GM19328 (cell line): ENCODE measurements around the gene DCLK2.
A peak's percentile ranks its signal among the peaks of the same experiment; 100 is the strongest.

Source experiments
- ATAC-seq: cut with Tn5 transposase; IDR thresholded peaks from one replicate; pipeline ENCODE4 v1.9.1; 2021; ENCODE audit warnings: mild to moderate bottlenecking, moderate library complexity; ENCODE audit not compliant: unreplicated experiment

The DCLK2 gene

GRCh38 chr4:150115851-150116250 is 37.6 kb downstream of the DCLK2 start:
- no peak for ATAC-seq

DNA sequence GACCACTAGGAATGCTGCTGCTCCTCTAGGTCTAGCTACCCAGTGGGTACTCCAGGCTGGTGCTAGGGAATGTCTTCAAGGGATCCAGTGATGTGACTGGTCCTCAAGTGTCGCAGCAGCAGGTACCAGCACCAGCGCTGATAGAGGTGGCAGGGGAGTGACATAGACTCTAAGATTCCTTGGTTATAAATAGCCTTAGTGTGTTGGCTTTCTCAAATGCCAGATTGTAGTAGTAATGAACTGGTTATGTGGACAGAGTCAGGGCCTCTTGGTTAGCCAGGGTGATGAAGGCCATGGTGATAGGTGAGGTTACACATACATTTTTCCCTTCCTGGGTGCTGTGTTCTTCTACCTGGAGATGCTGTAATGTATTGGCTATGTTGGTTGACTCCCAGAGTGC is 38.3 kb downstream of the DCLK2 start:
- ATAC-seq: no peak

- no peak for ATAC-seq
Observed at GRCh38 chr4:150117094-150117493, 38.8 kb downstream of the DCLK2 start.

GRCh38 chr4:150117629-150118028 is 39.4 kb downstream of the DCLK2 start:
- no peak for ATAC-seq

GRCh38 chr4:150119492-150119891 is 41.2 kb downstream of the DCLK2 start:
- ATAC-seq: no peak

GRCh38 chr4:150123087-150123486 is 44.8 kb downstream of the DCLK2 start:
- ATAC-seq: no peak

- ATAC-seq: no peak
Observed at GRCh38 chr4:150123796-150124677, 45.8 kb downstream of the DCLK2 start.

DNA sequence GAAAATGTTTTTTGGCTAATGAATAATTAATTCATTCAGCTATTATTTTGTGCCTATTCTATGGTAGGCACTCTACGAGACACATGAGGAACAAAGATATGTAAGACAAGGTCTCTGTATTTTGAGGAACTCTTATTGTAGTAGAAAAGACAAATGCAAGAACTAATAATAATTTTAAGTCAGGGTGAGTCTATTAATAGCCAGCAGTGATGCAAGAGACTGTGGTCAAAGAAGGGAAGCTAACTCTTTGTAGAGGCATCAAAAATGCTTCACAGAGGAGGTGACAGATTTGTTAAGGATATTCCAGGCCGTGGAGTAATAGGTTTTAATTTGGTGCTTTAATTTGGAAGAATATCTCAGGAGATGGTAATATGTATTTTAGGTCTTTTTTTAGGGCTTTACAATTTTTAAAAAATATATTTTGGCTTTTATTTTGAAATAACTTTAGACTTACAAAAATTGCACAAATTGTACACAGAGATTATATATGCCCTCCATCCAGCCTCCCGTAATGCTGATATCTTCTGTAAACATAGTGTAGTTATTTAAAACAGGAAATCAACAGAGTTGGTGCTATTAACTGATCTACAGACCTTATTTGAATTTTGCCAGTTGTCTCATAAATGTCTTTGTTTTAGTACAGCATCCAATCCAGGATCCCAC is 48.1 kb downstream of the DCLK2 start:
- no peak for ATAC-seq

DNA sequence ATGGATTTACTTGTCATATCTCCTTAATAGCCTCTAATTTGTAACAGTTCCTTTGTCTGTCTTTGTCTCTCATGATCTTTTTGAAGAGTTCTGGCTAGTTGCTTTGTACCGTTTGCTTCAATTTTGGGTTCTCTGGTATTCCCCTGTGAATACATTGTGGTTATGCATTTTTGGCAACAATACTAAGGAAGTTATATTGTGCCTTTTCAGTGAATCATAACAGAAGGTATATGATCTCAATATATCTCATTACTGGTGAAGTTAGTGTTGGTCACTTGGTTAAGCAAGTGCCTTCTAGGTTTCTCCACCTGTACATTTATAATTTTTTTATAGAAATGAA is 48.6 kb downstream of the DCLK2 start:
- ATAC-seq: peak; percentile 59

DNA sequence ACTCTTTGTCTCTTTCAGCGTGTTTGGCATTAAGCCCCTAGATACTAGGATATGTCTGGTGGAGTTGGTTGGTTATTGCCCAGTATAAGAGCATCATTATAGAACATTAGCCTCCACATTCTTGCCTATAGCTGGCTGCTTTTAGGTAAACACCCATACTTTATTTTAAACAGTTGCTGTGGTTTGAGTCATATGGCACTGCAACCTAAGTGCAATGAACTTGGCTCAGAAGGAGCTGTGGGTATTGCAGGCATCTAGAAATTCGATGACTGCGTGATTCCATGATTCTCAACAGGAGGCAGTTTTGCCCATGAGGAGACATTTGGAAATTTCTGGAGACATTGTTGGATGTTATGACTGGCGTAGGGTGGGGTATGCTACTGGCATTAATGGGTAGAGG is 49.5 kb downstream of the DCLK2 start:
- no peak for ATAC-seq

DNA sequence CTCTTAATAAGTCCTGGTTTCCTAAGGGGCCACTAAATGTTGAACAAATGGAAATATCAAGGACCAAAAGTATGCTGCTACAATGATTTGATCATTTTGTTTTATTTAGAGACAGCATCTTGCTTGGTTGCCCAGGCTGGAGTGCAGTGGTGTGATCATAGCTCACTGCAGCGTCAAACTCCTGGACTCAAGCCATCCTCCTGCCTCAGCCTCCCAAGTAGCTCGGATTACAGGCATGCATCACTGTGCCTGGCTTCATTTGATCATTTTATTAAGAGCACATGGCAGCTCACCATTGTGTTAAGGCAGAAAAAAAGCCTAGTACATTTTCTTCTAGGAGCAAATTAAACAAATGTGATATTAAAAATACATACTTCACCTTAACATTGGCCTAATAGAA is 52.7 kb downstream of the DCLK2 start:
- ATAC-seq: no peak

- no peak for ATAC-seq
Observed at GRCh38 chr4:150131581-150132228, 53.5 kb downstream of the DCLK2 start.

- ATAC-seq: no peak
Observed at GRCh38 chr4:150133605-150134004, 55.4 kb downstream of the DCLK2 start.

DNA sequence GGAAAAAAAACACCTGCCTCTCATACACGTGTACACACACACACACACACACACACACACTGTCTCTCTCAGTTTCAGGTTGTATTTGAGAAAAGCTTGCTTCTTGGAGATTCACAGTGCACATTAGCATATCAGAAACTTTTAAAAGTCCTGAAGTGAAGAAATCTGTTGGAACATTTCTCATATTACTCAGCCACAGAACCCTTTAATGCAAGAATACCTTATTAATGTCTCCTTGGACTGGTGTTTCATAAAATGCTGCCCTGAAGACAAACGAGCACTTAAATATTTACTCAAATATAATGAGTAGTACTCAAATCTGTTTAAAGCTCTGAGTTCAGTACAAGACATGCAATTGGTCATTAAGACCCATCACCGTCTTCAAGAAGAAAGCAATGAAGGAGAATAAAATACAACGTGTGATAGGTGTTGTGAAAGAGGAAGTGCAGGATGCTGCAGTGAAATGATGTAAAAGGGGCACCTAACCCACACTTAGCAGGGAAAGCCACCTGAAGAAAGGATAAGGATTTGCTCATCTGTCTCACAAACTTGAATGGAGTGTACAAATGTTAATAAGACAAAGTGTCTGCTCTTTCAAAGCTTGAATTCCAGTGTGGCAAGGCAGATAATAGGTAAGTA is 57.0 kb downstream of the DCLK2 start:
- no peak for ATAC-seq

DNA sequence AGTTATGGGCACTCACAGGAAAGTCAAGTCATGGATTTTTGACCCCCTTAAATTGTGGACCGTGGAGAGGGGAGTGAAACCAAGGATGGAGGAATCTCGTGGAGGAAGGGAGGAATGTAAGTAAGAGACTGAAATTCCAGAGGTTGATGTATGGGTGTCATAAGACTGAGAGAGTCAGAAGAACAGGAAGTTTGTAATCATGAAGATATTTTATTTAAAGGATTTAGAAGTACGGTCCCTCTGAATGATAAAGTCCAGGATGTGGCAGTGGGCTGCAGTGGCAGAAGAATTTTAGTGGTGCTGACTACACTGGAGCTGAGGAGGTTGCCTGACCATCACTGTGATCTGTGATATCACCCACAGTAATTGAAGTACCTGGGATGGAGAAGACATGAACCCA is 57.8 kb downstream of the DCLK2 start:
- no peak for ATAC-seq

DNA sequence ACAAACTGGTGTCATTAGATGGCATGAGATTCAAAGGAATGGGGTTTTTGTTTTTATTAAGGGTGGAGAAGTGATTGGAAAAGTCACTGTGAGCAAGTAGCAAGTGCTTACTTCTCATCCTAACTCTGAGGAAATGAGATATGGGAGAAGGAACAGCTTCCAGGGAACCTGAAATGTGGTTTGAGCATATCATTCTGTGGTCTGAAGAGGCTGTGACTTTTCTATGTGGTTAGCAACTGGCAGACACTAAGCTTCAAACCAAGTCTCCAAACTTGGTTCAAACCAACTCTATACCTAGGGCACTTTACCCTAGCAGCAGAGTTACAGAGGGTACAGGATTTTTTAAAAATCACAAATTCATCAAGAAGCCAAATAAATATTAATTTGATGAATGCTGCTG is 58.2 kb downstream of the DCLK2 start:
- ATAC-seq: no peak

DNA sequence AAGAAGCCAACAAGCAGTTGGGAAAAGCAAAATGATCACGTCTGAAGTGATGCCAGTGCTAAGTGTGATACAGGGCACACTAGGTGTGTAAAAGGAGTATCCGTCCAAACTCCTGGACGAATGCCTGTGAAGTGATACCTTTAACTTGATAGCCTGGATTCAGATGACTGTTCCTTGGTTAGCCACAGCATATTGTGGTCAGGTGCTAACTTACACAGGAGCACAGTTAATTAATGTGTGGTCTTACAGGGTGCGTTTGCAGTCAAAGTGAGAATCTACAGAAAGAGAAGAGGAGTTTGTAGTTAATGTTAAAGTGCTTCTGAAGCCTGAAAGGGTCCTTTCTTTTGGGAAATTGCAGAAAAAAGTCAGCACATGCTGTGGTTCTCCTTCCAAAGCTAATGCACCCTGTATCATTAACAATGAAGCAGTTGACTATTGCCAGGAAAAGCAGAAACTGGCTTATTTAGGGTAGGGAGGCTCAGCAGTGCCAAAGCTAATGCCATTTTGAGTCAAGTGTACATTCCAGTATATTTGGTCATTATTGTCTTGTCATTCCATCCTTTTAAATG is 61.1 kb downstream of the DCLK2 start:
- no peak for ATAC-seq

- no peak for ATAC-seq
Observed at GRCh38 chr4:150140774-150141400, 62.6 kb downstream of the DCLK2 start.

DNA sequence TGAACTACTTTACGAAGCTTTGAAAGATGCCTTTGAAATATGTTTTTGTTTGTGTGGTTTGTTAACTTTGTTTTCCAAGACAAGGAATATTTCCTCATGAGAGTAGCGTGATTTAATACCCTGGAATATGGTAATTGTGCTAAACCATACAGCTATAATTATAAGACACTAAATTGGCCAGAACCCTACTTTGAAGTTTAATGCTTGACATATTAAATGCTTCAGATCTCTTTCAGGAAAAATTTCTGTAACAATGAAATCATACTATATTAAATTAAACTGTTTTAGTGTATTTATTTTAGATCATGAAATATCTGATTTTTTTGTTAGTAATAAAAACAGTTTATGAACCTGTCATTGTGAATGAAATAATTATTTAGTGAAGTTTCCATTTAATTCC is 63.5 kb downstream of the DCLK2 start:
- ATAC-seq: no peak

- no peak for ATAC-seq
Observed at GRCh38 chr4:150142831-150143230, 64.6 kb downstream of the DCLK2 start.
